Globus pallidus (tissue), 1 donor: ENCODE results near the gene FIBCD1.
A peak's percentile ranks its signal among the peaks of the same experiment; 100 is the strongest.

ENCODE experiments used
- DNase-seq: peaks from one replicate; pipeline ENCODE4 v3.0.0-alpha.2; 2015; ENCODE audit warnings: low spot score

The FIBCD1 gene

GRCh38 chr9:130895038-130895437 is 44.0 kb downstream of the FIBCD1 start:
- DNase-seq, result no peak

GRCh38 chr9:130894546-130894945 is 44.5 kb downstream of the FIBCD1 start:
- DNase-seq, result no peak

GRCh38 chr9:130893341-130894101 is 45.5 kb downstream of the FIBCD1 start:
- DNase-seq, result no peak

GRCh38 chr9:130892477-130893304 is 46.4 kb downstream of the FIBCD1 start:
- DNase-seq, result no peak

- no peak for DNase-seq
These were observed 47.2 kb downstream of the FIBCD1 start for GRCh38 chr9:130891688-130892476.

GRCh38 chr9:130890870-130891687 is 48.0 kb downstream of the FIBCD1 start:
- DNase-seq, result no peak

- no peak for DNase-seq
These were observed 48.9 kb downstream of the FIBCD1 start for GRCh38 chr9:130890124-130890523.

GRCh38 chr9:130888146-130888885 is 50.7 kb downstream of the FIBCD1 start:
- DNase-seq, result no peak

- no peak for DNase-seq
These were observed 51.4 kb downstream of the FIBCD1 start for GRCh38 chr9:130887494-130888144.

GRCh38 chr9:130886981-130887380 is 52.1 kb downstream of the FIBCD1 start:
- no peak for DNase-seq

GRCh38 chr9:130885484-130886375 is 53.3 kb downstream of the FIBCD1 start:
- no peak for DNase-seq

- peak; percentile 61 for DNase-seq
These were observed 54.2 kb downstream of the FIBCD1 start for GRCh38 chr9:130884542-130885483.

- DNase-seq, result no peak
These were observed 54.9 kb downstream of the FIBCD1 start for GRCh38 chr9:130884111-130884531.

GRCh38 chr9:130883479-130883878 is 55.6 kb downstream of the FIBCD1 start:
- DNase-seq, result no peak

GRCh38 chr9:130882696-130883225 is 56.3 kb downstream of the FIBCD1 start:
- no peak for DNase-seq

- no peak for DNase-seq
These were observed 57.5 kb downstream of the FIBCD1 start for GRCh38 chr9:130881516-130881915.

GRCh38 chr9:130880599-130881220 is 58.3 kb downstream of the FIBCD1 start:
- no peak for DNase-seq
